Measurements from ENCODE around the gene TRIOBP. TPM values are rescaled to one million over a fixed set of nuclear protein-coding genes. Genes with fewer than 3 reads are reported as not detected.
"Not testable (repeated sequence)": the region's sequence is repeated elsewhere in the genome, so short reads cannot be mapped to it uniquely, and the experiment has no call there.

Gene TRIOBP
- total RNA-seq, 1 experiment from 2014 or later: 92.5 TPM

- H3K27ac ChIP-seq; H3K4me3 ChIP-seq; H3K27me3 ChIP-seq (replicated peaks); H3K9me3 ChIP-seq (replicated peaks); DNase-seq (ENCODE audit: low read depth in 1 of 2, low spot score in 2 of 2); H3K4me1 ChIP-seq (replicated peaks): not testable (repeated sequence)
- peaks cover 53% of the 10 kb centered on the region for H3K36me3 ChIP-seq
Measured at GRCh38 chr22:37694131-37694530, 2.7 kb upstream of the TRIOBP start.

- not testable (repeated sequence) for H3K27ac ChIP-seq; H3K27me3 ChIP-seq (replicated peaks); H3K4me1 ChIP-seq (replicated peaks); H3K4me3 ChIP-seq; DNase-seq (ENCODE audit: low read depth in 1 of 2, low spot score in 2 of 2); H3K9me3 ChIP-seq (replicated peaks)
- H3K36me3 ChIP-seq: peaks cover 34% of the 10 kb centered on the region
Measured at GRCh38 chr22:37696260-37696656, 590 bp upstream of the TRIOBP start.

- peaks cover 21% of the 10 kb centered on the region for H3K36me3 ChIP-seq
- no peak for DNase-seq (ENCODE audit: low read depth in 1 of 2, low spot score in 2 of 2)
- H3K27ac ChIP-seq: no peak overlapping the region
- no peak overlapping the region for H3K4me3 ChIP-seq
- peaks cover 8% of the 10 kb centered on the region for H3K4me1 ChIP-seq (replicated peaks)
- no peaks in the 10 kb centered on the region for H3K27me3 ChIP-seq (replicated peaks)
- no peaks in the 10 kb centered on the region for H3K9me3 ChIP-seq (replicated peaks)
Measured at GRCh38 chr22:37697538-37697835, 639 bp downstream of the TRIOBP start.

- Histone ChIP-seq H3K27ac (no peak overlapping the region), H3K27me3 (replicated peaks) (no peaks in the 10 kb centered on the region), H3K36me3 (no peaks in the 10 kb centered on the region), H3K9me3 (replicated peaks) (no peaks in the 10 kb centered on the region), H3K4me1 (replicated peaks) (peaks cover 8% of the 10 kb centered on the region), H3K4me3 (no peak overlapping the region)
- DNase-seq (ENCODE audit: low read depth in 1 of 2, low spot score in 2 of 2): no peak
Measured at GRCh38 chr22:37701141-37701786, 4.4 kb downstream of the TRIOBP start.

- Histone ChIP-seq H3K27me3 (replicated peaks) (no peaks in the 10 kb centered on the region), H3K9me3 (replicated peaks) (no peaks in the 10 kb centered on the region), H3K36me3 (no peaks in the 10 kb centered on the region), H3K4me1 (replicated peaks) (no peaks in the 10 kb centered on the region), H3K4me3 (no peak overlapping the region), H3K27ac (no peak overlapping the region)
- no peak for DNase-seq (ENCODE audit: low read depth in 1 of 2, low spot score in 2 of 2)
Measured at GRCh38 chr22:37703906-37704305, 7.1 kb downstream of the TRIOBP start.

GRCh38 chr22:37704645-37705044 is 7.8 kb downstream of the TRIOBP start:
- H3K4me3 ChIP-seq: no peak overlapping the region
- DNase-seq (ENCODE audit: low read depth in 1 of 2, low spot score in 2 of 2): no peak
- H3K36me3 ChIP-seq: no peaks in the 10 kb centered on the region
- H3K27me3 ChIP-seq (replicated peaks): no peaks in the 10 kb centered on the region
- H3K9me3 ChIP-seq (replicated peaks): no peaks in the 10 kb centered on the region
- H3K27ac ChIP-seq: no peak overlapping the region
- no peaks in the 10 kb centered on the region for H3K4me1 ChIP-seq (replicated peaks)

- Histone ChIP-seq H3K9me3 (replicated peaks) (no peaks in the 10 kb centered on the region), H3K4me3 (no peak overlapping the region), H3K36me3 (no peaks in the 10 kb centered on the region), H3K27me3 (replicated peaks) (no peaks in the 10 kb centered on the region), H3K4me1 (replicated peaks) (no peaks in the 10 kb centered on the region), H3K27ac (no peak overlapping the region)
- no peak for DNase-seq (ENCODE audit: low read depth in 1 of 2, low spot score in 2 of 2)
Measured at GRCh38 chr22:37705205-37705604, 8.4 kb downstream of the TRIOBP start.

- H3K36me3 ChIP-seq: no peaks in the 10 kb centered on the region
- no peak for DNase-seq (ENCODE audit: low read depth in 1 of 2, low spot score in 2 of 2)
Measured at GRCh38 chr22:37708580-37709444, 12.0 kb downstream of the TRIOBP start.

GRCh38 chr22:37709445-37709765 is 12.6 kb downstream of the TRIOBP start:
- Histone ChIP-seq H3K4me3 (no peak overlapping the region), H3K27me3 (replicated peaks) (no peaks in the 10 kb centered on the region), H3K4me1 (replicated peaks) (no peaks in the 10 kb centered on the region), H3K9me3 (replicated peaks) (no peaks in the 10 kb centered on the region), H3K27ac (no peak overlapping the region), H3K36me3 (no peaks in the 10 kb centered on the region)
- no peak for DNase-seq (ENCODE audit: low read depth in 1 of 2, low spot score in 2 of 2)

More at GRCh38 chr22:37708580-37709444, 12.0 kb downstream of the TRIOBP start:
- no peaks in the 10 kb centered on the region for H3K4me1 ChIP-seq (replicated peaks)
- no peak overlapping the region for H3K4me3 ChIP-seq
- H3K27me3 ChIP-seq (replicated peaks): no peaks in the 10 kb centered on the region
- no peaks in the 10 kb centered on the region for H3K9me3 ChIP-seq (replicated peaks)
- H3K27ac ChIP-seq: no peak overlapping the region

- no peaks in the 10 kb centered on the region for H3K36me3 ChIP-seq
- H3K27me3 ChIP-seq (replicated peaks): no peaks in the 10 kb centered on the region
- no peak for DNase-seq (ENCODE audit: low read depth in 1 of 2, low spot score in 2 of 2)
- H3K4me3 ChIP-seq: no peak overlapping the region
- no peaks in the 10 kb centered on the region for H3K9me3 ChIP-seq (replicated peaks)
- H3K27ac ChIP-seq: no peak overlapping the region
- H3K4me1 ChIP-seq (replicated peaks): no peaks in the 10 kb centered on the region
Measured at GRCh38 chr22:37710675-37711074, 13.8 kb downstream of the TRIOBP start.

GRCh38 chr22:37711490-37711889 is 14.6 kb downstream of the TRIOBP start:
- no peaks in the 10 kb centered on the region for H3K9me3 ChIP-seq (replicated peaks)
- H3K4me1 ChIP-seq (replicated peaks): no peaks in the 10 kb centered on the region
- no peaks in the 10 kb centered on the region for H3K27me3 ChIP-seq (replicated peaks)
- no peak overlapping the region for H3K4me3 ChIP-seq
- DNase-seq (ENCODE audit: low read depth in 1 of 2, low spot score in 2 of 2): no peak
- no peaks in the 10 kb centered on the region for H3K36me3 ChIP-seq
- no peak overlapping the region for H3K27ac ChIP-seq

GRCh38 chr22:37713761-37714160 is 16.9 kb downstream of the TRIOBP start:
- Histone ChIP-seq H3K4me3 (no peak overlapping the region), H3K9me3 (replicated peaks) (no peaks in the 10 kb centered on the region), H3K36me3 (no peaks in the 10 kb centered on the region), H3K27me3 (replicated peaks) (no peaks in the 10 kb centered on the region), H3K27ac (no peak overlapping the region), H3K4me1 (replicated peaks) (no peaks in the 10 kb centered on the region)
- DNase-seq (ENCODE audit: low read depth in 1 of 2, low spot score in 2 of 2): no peak

GRCh38 chr22:37714634-37715033 is 17.8 kb downstream of the TRIOBP start:
- Histone ChIP-seq H3K4me3 (no peak overlapping the region), H3K36me3 (no peaks in the 10 kb centered on the region), H3K27ac (no peak overlapping the region), H3K27me3 (replicated peaks) (no peaks in the 10 kb centered on the region), H3K9me3 (replicated peaks) (no peaks in the 10 kb centered on the region), H3K4me1 (replicated peaks) (no peaks in the 10 kb centered on the region)
- no peak for DNase-seq (ENCODE audit: low read depth in 1 of 2, low spot score in 2 of 2)

GRCh38 chr22:37715760-37716159 is 18.9 kb downstream of the TRIOBP start:
- H3K27me3 ChIP-seq (replicated peaks): no peaks in the 10 kb centered on the region
- no peaks in the 10 kb centered on the region for H3K36me3 ChIP-seq
- no peaks in the 10 kb centered on the region for H3K9me3 ChIP-seq (replicated peaks)
- DNase-seq (ENCODE audit: low read depth in 1 of 2, low spot score in 2 of 2): no peak
- no peak overlapping the region for H3K27ac ChIP-seq
- H3K4me3 ChIP-seq: no peak overlapping the region
- H3K4me1 ChIP-seq (replicated peaks): no peaks in the 10 kb centered on the region
